Activated CD4-positive, alpha-beta T cell treated with anti-CD3 and anti-CD28 coated beads for 36 hours (primary cell): Measurements from ENCODE around the gene RIC1. TPM values are rescaled to one million over a fixed set of nuclear protein-coding genes. Genes with fewer than 3 reads are reported as not detected.
"Not testable (repeated sequence)": the region's sequence is repeated elsewhere in the genome, so short reads cannot be mapped to it uniquely, and the experiment has no call there.

Source experiments
- ATAC-seq: fragments of 200-7000 bp; cut with Tn5 transposase; one replicate; pipeline ENCODE4 v1.10.0; 2021; ENCODE audit warnings: mild to moderate bottlenecking, moderate library complexity
- CTCF ChIA-PET: fragments of 350-600 bp; sonication (Branson Sonifier 250); formaldehyde crosslinking; loops from one replicate; lab custom pipeline; 2021; ENCODE audit warnings: antibody characterized with exemption; lab: Charles Lee
- POLR2A ChIA-PET: fragments of 350-600 bp; sonication (Branson Sonifier 250); formaldehyde crosslinking; loops from one replicate; lab custom pipeline; 2021; ENCODE audit warnings: antibody characterized with exemption, inconsistent platforms; lab: Charles Lee
- DNase-seq: peaks from one replicate; pipeline ENCODE4 v3.0.0-alpha.2; 2020
- H3K27ac Mint-ChIP-seq: one replicate; pipeline ENCODE4 v1.8.0; 2021; ENCODE audit warnings: mixed read lengths
- H3K27me3 Mint-ChIP-seq: one replicate; pipeline ENCODE4 v1.8.0; 2021; ENCODE audit warnings: mixed read lengths
- H3K36me3 Mint-ChIP-seq: one replicate; pipeline ENCODE4 v1.8.0; 2021; ENCODE audit warnings: low read depth, mixed read lengths
- H3K4me1 Mint-ChIP-seq: one replicate; pipeline ENCODE4 v1.8.0; 2021; ENCODE audit warnings: mixed read lengths
- H3K4me3 Mint-ChIP-seq: one replicate; pipeline ENCODE4 v1.8.0; 2021; ENCODE audit warnings: mild to moderate bottlenecking, moderate library complexity, mixed read lengths
- H3K9me3 Mint-ChIP-seq: one replicate; pipeline ENCODE4 v1.8.0; 2021; ENCODE audit warnings: low read depth, mixed read lengths
- intact Hi-C, 2 experiments: fragments of 100-400 bp; cut with DNase I in 1 of 2; cut with micrococcal nuclease in 1 of 2; formaldehyde crosslinking; loops; one replicate each; pipeline versions ENCODE4 v1.14.2 to v1.15.1; 2022 to 2024; cut with DNase I, micrococcal nuclease
- total RNA-seq, 2 experiments: library from RNA; stranded (reverse); gene quantifications; one replicate each; pipeline ENCODE4 v1.2.3, GENCODE V29; 2021

RIC1 gene
- total RNA-seq, 2 experiments from 2014 or later: 13.6 to 17.1 TPM

DNA sequence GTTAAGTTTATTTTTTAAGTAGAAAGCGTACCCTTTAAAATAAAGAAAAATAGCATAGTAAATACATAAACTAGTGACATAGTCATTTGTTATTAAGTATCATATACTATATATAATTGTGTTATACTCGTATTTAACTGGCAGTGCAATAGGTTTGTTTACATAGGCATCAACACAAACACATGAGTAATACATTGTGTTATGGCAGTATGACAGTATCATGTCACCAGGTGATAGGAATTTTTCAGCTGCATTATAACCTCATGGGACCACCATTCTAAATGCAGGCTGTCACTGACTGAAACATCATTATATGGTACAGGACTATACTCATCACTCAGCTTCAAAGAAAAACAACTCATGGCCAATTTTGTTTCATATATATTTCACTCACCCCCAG, 8.4 kb upstream of the RIC1 start:
- H3K27me3 Mint-ChIP-seq: no peaks in the 10 kb centered on the region
- peaks cover 6% of the 10 kb centered on the region for H3K36me3 Mint-ChIP-seq
- H3K4me3 Mint-ChIP-seq: no peak overlapping the region
- DNase-seq (no peak), ATAC-seq (no peak)
- no peak overlapping the region for H3K27ac Mint-ChIP-seq
- H3K4me1 Mint-ChIP-seq: peaks cover 42% of the 10 kb centered on the region
- intact Hi-C loops: loop anchor here in 1 of 2 experiments (10.0 kb wide), 2 partner anchors 144 to 384 kb away; a partner anchor contains a TSS
- ChIA-PET POLR2A (interaction anchor here (0.7 kb wide), 1 partner anchor 8 kb away, joined by 3 read pairs; the partner anchor contains the start of gene RIC1), CTCF (interaction anchor here (0.6 to 1.4 kb wide), 2 partner anchors 20 to 861 kb away, joined by 3 to 7 read pairs; no protein-coding TSS in a partner anchor)
- H3K9me3 Mint-ChIP-seq: no peaks in the 10 kb centered on the region

GRCh38 chr9:5621327-5621726, 7.6 kb upstream of the RIC1 start:
- Mint-ChIP-seq H3K4me1 (peaks cover 44% of the 10 kb centered on the region), H3K9me3 (no peaks in the 10 kb centered on the region), H3K36me3 (peaks cover 7% of the 10 kb centered on the region), H3K27ac (no peak overlapping the region), H3K4me3 (no peak overlapping the region), H3K27me3 (no peaks in the 10 kb centered on the region)
- DNase-seq (no peak), ATAC-seq (no peak)
- CTCF ChIA-PET: interaction anchor here (2.7 kb wide), 1 partner anchor 20 kb away, joined by 12 read pairs; no protein-coding TSS in a partner anchor
- POLR2A ChIA-PET: no interaction called here
- intact Hi-C loops: loop anchor here in 1 of 2 experiments (10.0 kb wide), 2 partner anchors 143 to 383 kb away; a partner anchor contains a TSS

- Mint-ChIP-seq H3K4me3 (no peak overlapping the region), H3K9me3 (no peaks in the 10 kb centered on the region), H3K36me3 (peaks cover 9% of the 10 kb centered on the region), H3K27me3 (no peaks in the 10 kb centered on the region), H3K27ac (no peak overlapping the region), H3K4me1 (peaks cover 50% of the 10 kb centered on the region)
- ATAC-seq: no peak
- POLR2A ChIA-PET: no interaction called here
- intact Hi-C loops: loop anchor here in 1 of 2 experiments (10.0 kb wide), 2 partner anchors 143 to 383 kb away; a partner anchor contains a TSS
- no peak for DNase-seq
- CTCF ChIA-PET: interaction anchor here (0.8 to 2.7 kb wide), 2 partner anchors 21 to 22 kb away, joined by 3 to 12 read pairs; no protein-coding TSS in a partner anchor
These were observed 6.9 kb upstream of the RIC1 start for GRCh38 chr9:5622016-5622415.

GRCh38 chr9:5624655-5625054, 4.3 kb upstream of the RIC1 start:
- ChIA-PET POLR2A (interaction anchor here (1.3 kb wide), 1 partner anchor 16 kb away, joined by 5 read pairs; no protein-coding TSS in a partner anchor), CTCF (interaction anchor here (0.6 to 1.9 kb wide), 5 partner anchors 16 to 187 kb away, joined by 3 to 9 read pairs (median 5); partner anchors contain the start of gene PLGRKT)
- H3K27me3 Mint-ChIP-seq: no peaks in the 10 kb centered on the region
- H3K4me1 Mint-ChIP-seq: peaks cover 41% of the 10 kb centered on the region
- DNase-seq (no peak), ATAC-seq (peak; percentile 17)
- H3K36me3 Mint-ChIP-seq: peaks cover 13% of the 10 kb centered on the region
- intact Hi-C loops: loop anchor here (1.0 to 10.0 kb wide), 8 partner anchors 10 to 947 kb away; partner anchors contain the start of genes CDC37L1 (in 1 of the 2) and ERMP1 (in 1 of the 2)
- H3K4me3 Mint-ChIP-seq: no peak overlapping the region
- H3K27ac Mint-ChIP-seq: peak overlapping the region; percentile 71
- no peaks in the 10 kb centered on the region for H3K9me3 Mint-ChIP-seq

DNA sequence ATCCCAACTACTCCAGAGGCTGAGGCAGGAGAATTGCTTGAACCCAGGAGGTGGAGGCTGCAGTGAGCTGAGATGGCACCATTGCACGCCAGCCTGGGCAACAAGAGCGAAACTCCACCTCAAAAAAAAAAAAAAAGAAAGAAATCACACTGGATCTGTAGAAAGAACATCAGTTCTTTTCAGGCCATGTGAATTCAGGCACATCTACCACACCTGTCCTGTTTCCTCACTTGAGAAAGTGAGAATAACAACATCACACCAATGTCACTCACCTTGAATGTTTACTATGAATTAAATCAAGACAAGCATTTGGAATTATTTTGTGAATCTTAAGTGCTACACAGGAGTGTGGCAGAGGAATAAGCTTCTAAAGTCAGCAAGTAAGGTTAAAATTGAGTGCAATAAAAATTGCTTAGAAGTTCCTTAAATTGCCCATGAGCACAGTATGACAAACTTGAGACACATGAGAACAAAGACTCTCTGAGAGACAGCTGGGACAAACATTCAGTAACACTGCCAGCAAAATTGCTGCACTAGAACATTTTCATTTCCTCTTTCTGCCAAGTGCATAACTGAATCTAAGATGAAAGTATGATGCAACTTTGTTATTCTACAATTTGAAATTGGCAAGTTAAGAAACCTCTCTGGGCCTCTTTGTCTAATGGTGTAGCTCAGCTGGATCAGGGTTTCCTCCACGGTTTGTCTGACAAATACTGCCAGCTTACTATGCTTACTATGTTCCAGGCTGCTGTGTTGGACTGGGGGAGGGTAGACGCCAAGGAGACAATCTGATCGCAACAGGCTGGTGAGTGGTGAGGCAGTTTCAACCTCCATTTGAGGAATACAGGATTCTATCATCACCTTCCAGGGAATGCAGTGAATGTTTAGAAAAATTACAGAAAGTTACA, 1.9 kb upstream of the RIC1 start:
- POLR2A ChIA-PET: interaction anchor here (0.8 to 1.9 kb wide), 2 partner anchors 43 to 189 kb away, joined by 4 read pairs; partner anchors contain the start of gene PLGRKT
- intact Hi-C loops: loop anchor here (1.0 to 10.0 kb wide), 10 partner anchors 138 to 1132 kb away; partner anchors contain the start of genes ERMP1 (in 2 of the 2) and CDC37L1 (in 1 of the 2)
- CTCF ChIA-PET: interaction anchor here (0.6 to 0.9 kb wide), 4 partner anchors 100 to 656 kb away, joined by 3 to 5 read pairs (median 3); no protein-coding TSS in a partner anchor
- DNase-seq (peak; percentile 77), ATAC-seq (peak; percentile 50)
- Mint-ChIP-seq H3K36me3 (peaks cover 9% of the 10 kb centered on the region), H3K27me3 (no peaks in the 10 kb centered on the region), H3K4me1 (peaks cover 44% of the 10 kb centered on the region), H3K9me3 (no peaks in the 10 kb centered on the region), H3K27ac (peak overlapping the region; percentile 99), H3K4me3 (peak overlapping the region; percentile 90)

- Mint-ChIP-seq H3K4me3 (peak overlapping the region; percentile 90), H3K27ac (peak overlapping the region; percentile 99), H3K4me1 (peaks cover 51% of the 10 kb centered on the region)
- CTCF ChIA-PET: interaction anchor here (0.6 to 1.7 kb wide), 7 partner anchors 20 to 657 kb away, joined by 3 to 8 read pairs (median 3); partner anchors contain the start of gene CD274
- ATAC-seq, H3K27me3 Mint-ChIP-seq, H3K9me3 Mint-ChIP-seq, H3K36me3 Mint-ChIP-seq: not testable (repeated sequence)
- intact Hi-C loops: loop anchor here (1.0 to 10.0 kb wide), 16 partner anchors 41 to 1131 kb away; partner anchors contain the start of genes ERMP1 (in 2 of the 2), CD274 (in 1 of the 2), CDC37L1 (in 1 of the 2) and RCL1 (in 1 of the 2)
- POLR2A ChIA-PET: interaction anchor here (0.8 to 1.9 kb wide), 2 partner anchors 42 to 190 kb away, joined by 4 read pairs; partner anchors contain the start of gene PLGRKT
- DNase-seq: peak; percentile 41
These were observed 1.2 kb upstream of the RIC1 start for GRCh38 chr9:5627686-5628085.

DNA sequence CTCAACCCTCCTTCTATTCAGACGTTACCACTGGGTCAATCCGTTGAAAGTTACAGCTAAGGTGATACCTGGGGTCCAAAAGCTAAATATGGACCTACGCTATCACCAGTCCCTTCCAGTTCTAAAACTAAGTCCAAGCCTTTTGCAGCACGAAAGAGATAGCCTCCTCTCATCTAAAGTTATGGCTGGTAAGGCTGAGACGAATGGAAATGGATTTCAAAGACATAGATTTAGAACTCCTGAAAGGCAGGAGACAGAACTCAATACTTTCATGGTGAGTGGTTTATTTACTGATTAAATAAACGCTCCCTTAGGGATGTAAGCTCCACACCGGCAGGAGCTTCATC, 751 bp upstream of the RIC1 start:
- Mint-ChIP-seq H3K27ac (peak overlapping the region; percentile 99), H3K4me3 (peak overlapping the region; percentile 90), H3K4me1 (peaks cover 56% of the 10 kb centered on the region), H3K27me3 (no peaks in the 10 kb centered on the region), H3K36me3 (peaks cover 9% of the 10 kb centered on the region), H3K9me3 (no peaks in the 10 kb centered on the region)
- no peak for DNase-seq
- ATAC-seq: no peak
- ChIA-PET CTCF (interaction anchor here (0.7 to 1.7 kb wide), 4 partner anchors 20 to 178 kb away, joined by 3 to 8 read pairs (median 3); partner anchors contain the start of gene CD274), POLR2A (interaction anchor here (0.9 to 1.9 kb wide), 6 partner anchors 58 to 835 kb away, joined by 3 to 6 read pairs (median 4); partner anchors contain the start of genes PLGRKT and RCL1)
- intact Hi-C loops: loop anchor here (1.0 to 10.0 kb wide), 14 partner anchors 41 to 951 kb away; partner anchors contain the start of genes CD274 (in 1 of the 2), CDC37L1 (in 1 of the 2), ERMP1 (in 1 of the 2) and RCL1 (in 1 of the 2)

DNA sequence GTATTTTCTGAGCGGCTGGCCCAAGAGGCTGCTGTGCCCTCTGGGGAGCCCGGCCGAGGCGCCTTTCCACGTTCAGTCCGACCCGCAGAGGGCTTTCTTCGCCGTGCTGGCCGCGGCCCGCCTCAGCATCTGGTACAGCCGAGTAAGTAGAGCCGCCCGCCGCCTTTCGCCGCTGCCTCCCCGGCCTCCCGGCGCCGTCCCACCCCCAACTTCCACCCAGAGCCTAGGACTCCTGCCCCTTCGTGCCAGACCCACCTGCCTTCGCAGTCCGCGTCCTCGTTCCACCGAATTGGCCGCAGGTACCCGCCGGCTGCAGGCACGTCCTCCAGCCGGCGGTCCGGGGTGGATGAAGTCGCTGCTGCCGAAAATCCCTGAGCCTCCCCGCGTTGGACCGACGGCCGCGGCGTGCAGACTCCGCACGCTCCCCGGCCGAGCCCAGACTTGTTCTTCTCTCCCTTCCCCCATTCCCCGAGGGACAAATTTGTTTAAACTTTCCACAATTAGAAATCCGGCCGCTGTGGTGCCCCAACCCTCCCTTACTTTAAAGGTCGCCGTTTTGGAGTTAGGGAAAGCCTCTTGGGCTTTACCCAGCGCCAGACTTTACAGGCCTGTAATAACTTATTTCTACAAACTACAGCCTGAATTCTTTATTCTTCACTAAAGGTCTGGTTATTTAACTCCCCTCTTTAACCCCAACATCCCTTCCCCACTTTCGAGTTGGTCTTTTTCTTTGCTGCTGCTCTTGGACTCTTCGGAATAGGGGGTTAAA, 589 bp downstream of the RIC1 start:
- H3K9me3 Mint-ChIP-seq: no peaks in the 10 kb centered on the region
- ATAC-seq (peak; percentile 2), DNase-seq (peak; percentile 67)
- intact Hi-C loops: loop anchor here (1.0 to 10.0 kb wide), 18 partner anchors 14 to 952 kb away; partner anchors contain the start of genes RCL1 (in 2 of the 2), CD274 (in 1 of the 2), CDC37L1 (in 1 of the 2) and ERMP1 (in 1 of the 2)
- peaks cover 61% of the 10 kb centered on the region for H3K4me1 Mint-ChIP-seq
- ChIA-PET CTCF (interaction anchor here (1.7 kb wide), 1 partner anchor 29 kb away, joined by 8 read pairs; no protein-coding TSS in a partner anchor), POLR2A (interaction anchor here (0.6 to 1.3 kb wide), 6 partner anchors 72 to 837 kb away, joined by 3 to 6 read pairs (median 4); partner anchors contain the start of gene RCL1)
- peaks cover 12% of the 10 kb centered on the region for H3K36me3 Mint-ChIP-seq
- H3K27me3 Mint-ChIP-seq: no peaks in the 10 kb centered on the region
- H3K27ac Mint-ChIP-seq: peak overlapping the region; percentile 95
- H3K4me3 Mint-ChIP-seq: peak overlapping the region; percentile 96

- intact Hi-C loops: loop anchor here in 1 of 2 experiments (1.0 kb wide), 1 partner anchor 13 kb away; no protein-coding TSS in a partner anchor
- ATAC-seq (no peak), DNase-seq (no peak)
- CTCF ChIA-PET: no interaction called here
- H3K27me3 Mint-ChIP-seq: no peaks in the 10 kb centered on the region
- peak overlapping the region; percentile 96 for H3K4me3 Mint-ChIP-seq
- peaks cover 61% of the 10 kb centered on the region for H3K4me1 Mint-ChIP-seq
- peaks cover 2% of the 10 kb centered on the region for H3K9me3 Mint-ChIP-seq
- peak overlapping the region; percentile 95 for H3K27ac Mint-ChIP-seq
- POLR2A ChIA-PET: no interaction called here
- peaks cover 14% of the 10 kb centered on the region for H3K36me3 Mint-ChIP-seq
These were observed 1.2 kb downstream of the RIC1 start for GRCh38 chr9:5630081-5630507.

DNA sequence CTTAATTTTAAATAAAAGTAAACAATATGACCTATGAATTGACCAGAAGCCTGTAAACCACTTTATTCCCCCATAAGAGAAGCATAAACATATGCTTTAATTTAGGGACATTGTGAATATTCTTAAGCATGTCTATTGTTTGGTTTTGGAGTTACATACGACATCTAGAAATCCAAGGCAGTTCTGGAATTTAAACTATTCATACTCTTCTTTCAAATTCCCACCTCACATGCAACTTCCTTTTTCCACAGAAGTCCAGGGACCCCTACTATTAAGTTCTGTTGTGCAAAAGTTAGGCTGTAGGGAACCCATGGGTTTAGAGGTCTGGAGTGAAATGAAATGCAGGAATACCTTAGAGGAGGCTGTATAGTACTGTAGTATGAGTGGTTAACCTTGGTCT, 2.1 kb downstream of the RIC1 start:
- peaks cover 10% of the 10 kb centered on the region for H3K9me3 Mint-ChIP-seq
- H3K27me3 Mint-ChIP-seq: no peaks in the 10 kb centered on the region
- no peak for DNase-seq
- peaks cover 52% of the 10 kb centered on the region for H3K4me1 Mint-ChIP-seq
- CTCF ChIA-PET: no interaction called here
- H3K4me3 Mint-ChIP-seq: no peak overlapping the region
- ATAC-seq: no peak
- intact Hi-C loops: no loop called here
- POLR2A ChIA-PET: no interaction called here
- H3K36me3 Mint-ChIP-seq: peaks cover 20% of the 10 kb centered on the region
- H3K27ac Mint-ChIP-seq: no peak overlapping the region
